GM18873 (cell line): Measurements from ENCODE around the gene OBSL1.

ENCODE experiments used
- ATAC-seq: cut with Tn5 transposase; IDR thresholded peaks from one replicate; pipeline ENCODE4 v1.9.1; 2021; ENCODE audit warnings: mild to moderate bottlenecking, moderate library complexity, moderate number of reproducible peaks; ENCODE audit not compliant: unreplicated experiment, low FRiP score

The OBSL1 gene

GRCh38 chr2:219536967-219537366 is 34.4 kb downstream of the OBSL1 start:
- no peak for ATAC-seq

GRCh38 chr2:219536425-219536824 is 34.9 kb downstream of the OBSL1 start:
- no peak for ATAC-seq

- ATAC-seq, result no peak
Measured at GRCh38 chr2:219533930-219534661, 37.2 kb downstream of the OBSL1 start.

GRCh38 chr2:219532378-219532649 is 39.0 kb downstream of the OBSL1 start:
- no peak for ATAC-seq

- no peak for ATAC-seq
Measured at GRCh38 chr2:219531639-219532377, 39.5 kb downstream of the OBSL1 start.

GRCh38 chr2:219530048-219530963 is 41.0 kb downstream of the OBSL1 start:
- peak; percentile 76 for ATAC-seq

GRCh38 chr2:219527472-219527871 is 43.9 kb downstream of the OBSL1 start:
- no peak for ATAC-seq

- no peak for ATAC-seq
Measured at GRCh38 chr2:219527076-219527394, 44.3 kb downstream of the OBSL1 start.

- no peak for ATAC-seq
Measured at GRCh38 chr2:219526320-219527075, 44.8 kb downstream of the OBSL1 start.

GRCh38 chr2:219525533-219526232 is 45.7 kb downstream of the OBSL1 start:
- no peak for ATAC-seq

- ATAC-seq, result no peak
Measured at GRCh38 chr2:219524817-219525216, 46.5 kb downstream of the OBSL1 start.

GRCh38 chr2:219523031-219523671 is 48.2 kb downstream of the OBSL1 start:
- no peak for ATAC-seq

GRCh38 chr2:219522111-219523030 is 49.0 kb downstream of the OBSL1 start:
- no peak for ATAC-seq

GRCh38 chr2:219521066-219521880 is 50.1 kb downstream of the OBSL1 start:
- no peak for ATAC-seq

GRCh38 chr2:219520079-219520478 is 51.3 kb downstream of the OBSL1 start:
- no peak for ATAC-seq

- ATAC-seq, result no peak
Measured at GRCh38 chr2:219519526-219519916, 51.8 kb downstream of the OBSL1 start.

GRCh38 chr2:219517954-219518778 is 53.2 kb downstream of the OBSL1 start:
- no peak for ATAC-seq
